OCI-LY7 (cell line): ENCODE results near the gene OR52H1.

Experiments used
- EZH2phosphoT487 ChIP-seq: fragments of 200-600 bp; sonication (generic); IDR thresholded peaks from 2 replicates; pipeline ENCODE4 v1.6.1; 2018; ENCODE audit warnings: low read depth, borderline replicate concordance, mild to moderate bottlenecking, mixed run types, antibody characterized with exemption, low read length, moderate library complexity, mixed read lengths
- TF ChIP-seq, protein P1 (sequence below): fragments of 200-600 bp; sonication (generic); conservative IDR thresholded peaks from 2 replicates; pipeline ENCODE4 v1.5.1; 2014; ENCODE audit warnings: mild to moderate bottlenecking, antibody characterized with exemption, low read length, moderate library complexity, mixed read lengths

DNA sequence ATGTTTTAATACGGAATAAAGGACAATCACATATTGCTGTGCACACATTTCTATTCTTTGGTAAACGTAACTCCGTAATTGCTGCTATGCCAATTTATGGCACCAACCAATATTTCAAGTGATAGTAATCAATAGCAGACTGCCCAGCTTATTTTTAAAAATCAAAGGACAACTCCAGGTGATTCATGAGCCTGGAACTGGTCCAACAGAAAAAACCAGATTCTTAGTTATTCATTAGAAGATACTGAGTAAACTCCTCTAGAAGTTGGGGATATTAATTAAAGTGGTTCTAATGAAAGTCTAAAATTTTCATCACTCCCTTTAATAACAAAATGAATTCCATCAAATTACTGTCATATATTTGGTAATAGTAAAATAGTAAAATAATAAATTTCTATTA, 9.4 kb upstream of the OR52H1 start:
- TF ChIP-seq, protein P1, sequence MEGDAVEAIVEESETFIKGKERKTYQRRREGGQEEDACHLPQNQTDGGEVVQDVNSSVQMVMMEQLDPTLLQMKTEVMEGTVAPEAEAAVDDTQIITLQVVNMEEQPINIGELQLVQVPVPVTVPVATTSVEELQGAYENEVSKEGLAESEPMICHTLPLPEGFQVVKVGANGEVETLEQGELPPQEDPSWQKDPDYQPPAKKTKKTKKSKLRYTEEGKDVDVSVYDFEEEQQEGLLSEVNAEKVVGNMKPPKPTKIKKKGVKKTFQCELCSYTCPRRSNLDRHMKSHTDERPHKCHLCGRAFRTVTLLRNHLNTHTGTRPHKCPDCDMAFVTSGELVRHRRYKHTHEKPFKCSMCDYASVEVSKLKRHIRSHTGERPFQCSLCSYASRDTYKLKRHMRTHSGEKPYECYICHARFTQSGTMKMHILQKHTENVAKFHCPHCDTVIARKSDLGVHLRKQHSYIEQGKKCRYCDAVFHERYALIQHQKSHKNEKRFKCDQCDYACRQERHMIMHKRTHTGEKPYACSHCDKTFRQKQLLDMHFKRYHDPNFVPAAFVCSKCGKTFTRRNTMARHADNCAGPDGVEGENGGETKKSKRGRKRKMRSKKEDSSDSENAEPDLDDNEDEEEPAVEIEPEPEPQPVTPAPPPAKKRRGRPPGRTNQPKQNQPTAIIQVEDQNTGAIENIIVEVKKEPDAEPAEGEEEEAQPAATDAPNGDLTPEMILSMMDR = no peak
- no peak for TF ChIP-seq EZH2phosphoT487
